MM.1S (cell line): ENCODE data around the gene KIF5A.
A peak's percentile ranks its signal among the peaks of the same experiment; 100 is the strongest.

Experiments used
- DNase-seq: peaks from one replicate; pipeline ENCODE4 v3.0.0-alpha.2; 2015
- H2AFZ ChIP-seq: fragments of 300-600 bp; sonication (generic); 2 replicates; pipeline ENCODE4 v1.6.0; 2016; ENCODE audit warnings: antibody characterized with exemption, low read length
- H3F3A ChIP-seq: fragments of 300-600 bp; sonication (generic); 2 replicates; pipeline ENCODE4 v1.6.1; 2016; ENCODE audit warnings: mild to moderate bottlenecking, antibody characterized with exemption, low read length, moderate library complexity, mixed read lengths; ENCODE audit not compliant: insufficient read depth
- H3K27ac ChIP-seq: fragments of 300-600 bp; sonication (generic); 2 replicates; pipeline ENCODE4 v1.5.1; 2016; ENCODE audit warnings: mild to moderate bottlenecking, low read length
- H3K27me3 ChIP-seq: fragments of 300-600 bp; sonication (generic); replicated peaks from 2 replicates; pipeline ENCODE4 v1.6.0; 2016; ENCODE audit warnings: low read length; ENCODE audit not compliant: insufficient read depth
- H3K36me3 ChIP-seq: fragments of 300-600 bp; sonication (generic); replicated peaks from 2 replicates; pipeline ENCODE4 v1.6.1; 2016; ENCODE audit warnings: mild to moderate bottlenecking, low read length, mixed read lengths; ENCODE audit not compliant: insufficient read depth
- H3K4me1 ChIP-seq: fragments of 300-600 bp; sonication (generic); 2 replicates; pipeline ENCODE4 v1.6.1; 2016; ENCODE audit warnings: low read length, mixed read lengths
- H3K4me2 ChIP-seq: fragments of 300-600 bp; sonication (generic); 2 replicates; pipeline ENCODE4 v1.6.0; 2016; ENCODE audit warnings: low read depth, low read length
- H3K4me3 ChIP-seq: fragments of 300-600 bp; sonication (generic); 2 replicates; pipeline ENCODE4 v1.5.1; 2016; ENCODE audit warnings: low read length, mixed read lengths
- H3K79me2 ChIP-seq: fragments of 300-600 bp; sonication (generic); 2 replicates; pipeline ENCODE4 v1.6.1; 2016; ENCODE audit warnings: mixed run types, low read length, mixed read lengths
- H3K9ac ChIP-seq: fragments of 300-600 bp; sonication (generic); 2 replicates; pipeline ENCODE4 v1.6.1; 2016; ENCODE audit warnings: low read length, mixed read lengths
- H3K9me2 ChIP-seq: fragments of 300-600 bp; sonication (generic); replicated peaks from 2 replicates; pipeline ENCODE4 v1.6.1; 2016; ENCODE audit warnings: mild to moderate bottlenecking, low read length, mixed read lengths; ENCODE audit not compliant: insufficient read depth
- H3K9me3 ChIP-seq: fragments of 300-600 bp; sonication (generic); replicated peaks from 2 replicates; pipeline ENCODE4 v1.6.1; 2016; ENCODE audit warnings: mild to moderate bottlenecking, low read length, mixed read lengths; ENCODE audit not compliant: insufficient read depth
- H4K20me1 ChIP-seq: fragments of 300-600 bp; sonication (generic); 2 replicates; pipeline ENCODE4 v1.6.1; 2016; ENCODE audit warnings: mild to moderate bottlenecking, low read length, moderate library complexity, mixed read lengths; ENCODE audit not compliant: insufficient read depth
- CTCF ChIP-seq: fragments of 300-600 bp; sonication (generic); IDR thresholded peaks from 2 replicates; pipeline ENCODE4 v1.5.1; 2016; ENCODE audit warnings: antibody characterized with exemption, low read length, mixed read lengths
- EZH2 ChIP-seq: fragments of 300-600 bp; sonication (generic); optimal IDR thresholded peaks from 2 replicates; pipeline ENCODE3; 2017; ENCODE audit warnings: low read depth, mild to moderate bottlenecking, antibody characterized with exemption, low read length, mixed read lengths
- EZH2phosphoT487 ChIP-seq: fragments of 300-600 bp; sonication (generic); IDR thresholded peaks from 2 replicates; pipeline ENCODE4 v1.6.1; 2018; ENCODE audit warnings: antibody characterized with exemption, low read length

Gene KIF5A

GRCh38 chr12:57528831-57529555, 20.9 kb upstream of the KIF5A start:
- no peaks in the 10 kb centered on the region for H3K9me2 ChIP-seq
- H3K79me2 ChIP-seq = peaks cover 23% of the 10 kb centered on the region
- no peaks in the 10 kb centered on the region for H3K27me3 ChIP-seq
- peaks cover 7% of the 10 kb centered on the region; the same call in 1 of the 2 replicates for H3K36me3 ChIP-seq
- 0 out of 2 replicates have a peak, but pooled peaks cover 1% of the 10 kb centered on the region for H3K4me1 ChIP-seq
- H3F3A ChIP-seq = no peaks in the 10 kb centered on the region; the same call in 1 of the 2 replicates
- no peak overlapping the region for H3K4me2 ChIP-seq
- H3K4me3 ChIP-seq = no peak overlapping the region
- no peak overlapping the region for H2AFZ ChIP-seq
- H3K9ac ChIP-seq = no peak overlapping the region
- TF ChIP-seq EZH2 (no peak), CTCF (no peak), EZH2phosphoT487 (no peak)
- H3K9me3 ChIP-seq = no peaks in the 10 kb centered on the region
- no peak overlapping the region for H3K27ac ChIP-seq
- no peak for DNase-seq
- no peaks in the 10 kb centered on the region for H4K20me1 ChIP-seq

GRCh38 chr12:57529831-57530230, 20.0 kb upstream of the KIF5A start:
- no peaks in the 10 kb centered on the region for H3K9me2 ChIP-seq
- no peaks in the 10 kb centered on the region; the same call in 1 of the 2 replicates for H3F3A ChIP-seq
- no peak overlapping the region for H3K4me3 ChIP-seq
- TF ChIP-seq CTCF (no peak), EZH2phosphoT487 (no peak), EZH2 (no peak)
- no peak overlapping the region for H3K9ac ChIP-seq
- DNase-seq = peak; percentile 5
- H3K79me2 ChIP-seq = peaks cover 15% of the 10 kb centered on the region
- no peaks in the 10 kb centered on the region for H3K4me1 ChIP-seq
- H2AFZ ChIP-seq = no peak overlapping the region
- H3K9me3 ChIP-seq = no peaks in the 10 kb centered on the region
- H3K4me2 ChIP-seq = no peak overlapping the region
- no peaks in the 10 kb centered on the region for H3K27me3 ChIP-seq
- H3K27ac ChIP-seq = no peak overlapping the region
- no peaks in the 10 kb centered on the region for H4K20me1 ChIP-seq
- H3K36me3 ChIP-seq = peaks cover 7% of the 10 kb centered on the region; the same call in 1 of the 2 replicates

- H3K4me1 ChIP-seq = no peaks in the 10 kb centered on the region
- peaks cover 9% of the 10 kb centered on the region for H3K79me2 ChIP-seq
- no peak overlapping the region for H2AFZ ChIP-seq
- no peaks in the 10 kb centered on the region for H3K9me3 ChIP-seq
- no peaks in the 10 kb centered on the region for H3K9me2 ChIP-seq
- H3K27me3 ChIP-seq = no peaks in the 10 kb centered on the region
- H3K36me3 ChIP-seq = peaks cover 7% of the 10 kb centered on the region; the same call in 1 of the 2 replicates
- no peaks in the 10 kb centered on the region for H4K20me1 ChIP-seq
- no peak overlapping the region for H3K4me2 ChIP-seq
- no peak overlapping the region for H3K9ac ChIP-seq
- H3K27ac ChIP-seq = no peak overlapping the region
- no peaks in the 10 kb centered on the region; the same call in 1 of the 2 replicates for H3F3A ChIP-seq
- TF ChIP-seq EZH2 = no peak
- no peak for TF ChIP-seq EZH2phosphoT487
- no peak for TF ChIP-seq CTCF
- H3K4me3 ChIP-seq = no peak overlapping the region
- DNase-seq = peak; percentile 4
These were observed 19.3 kb upstream of the KIF5A start for GRCh38 chr12:57530396-57531142.
